Endothelial cell of umbilical vein (primary cell): ENCODE results near the gene FRY. TPM values are rescaled to one million over a fixed set of nuclear protein-coding genes. Genes with fewer than 3 reads are reported as not detected.

Experiments
- BruUV-seq: library from RNA; stranded (reverse); fragments of 400-500 nt; replicated peaks from 2 replicates; lab custom pipeline; 2021; lab: Mats Ljungman, UMichigan
- CTCF ChIA-PET: fragments of 300-600, 350-600 bp; sonication (Branson Sonifier 250); formaldehyde crosslinking; loops from one replicate; lab custom pipeline; 2021; ENCODE audit warnings: antibody characterized with exemption, inconsistent platforms; lab: Charles Lee
- POLR2A ChIA-PET: fragments of 300-600, 350-600 bp; sonication (Branson Sonifier 250); formaldehyde crosslinking; loops from one replicate; lab custom pipeline; 2021; ENCODE audit warnings: antibody characterized with exemption, inconsistent platforms; lab: Charles Lee
- DNase-seq: peaks from one replicate; pipeline ENCODE4 v3.0.0-alpha.2; 2011; ENCODE audit warnings: low read depth, low spot score
- FAIRE-seq: peaks from 2 replicates; lab custom pipeline; 2011; peaks lifted over from hg19 to GRCh38; lab: Jason Lieb, UNC
- H2AFZ ChIP-seq: 2 replicates; pipeline ENCODE4 v1.6.0; 2012; ENCODE audit warnings: low read depth, low read length, control low read depth, inconsistent platforms
- H3K27ac ChIP-seq: 2 replicates; pipeline ENCODE4 v1.5.1; 2011; ENCODE audit warnings: low read depth, mild to moderate bottlenecking, control low read depth, low read length, moderate library complexity; ENCODE audit not compliant: insufficient read depth
- H3K27me3 ChIP-seq, 2 experiments: 2 replicates each; pipeline versions ENCODE4 v1.6.0 to v1.6.1; 2011; ENCODE audit warnings: low read length in 2 of 2, mixed read lengths in 1 of 2; ENCODE audit not compliant: control insufficient read depth in 2 of 2, insufficient read depth in 2 of 2
- H3K36me3 ChIP-seq, 2 experiments: 2 replicates in 1 of 2; 3 replicates in 1 of 2; pipeline ENCODE4 v1.5.1; 2011; ENCODE audit warnings: low read length in 2 of 2, mild to moderate bottlenecking in 1 of 2, moderate library complexity in 1 of 2; ENCODE audit not compliant: control insufficient read depth in 2 of 2, insufficient read depth in 2 of 2; ENCODE audit errors: extremely low read depth in 1 of 2
- H3K4me1 ChIP-seq: 3 replicates; pipeline ENCODE4 v1.5.1; 2011; ENCODE audit warnings: mild to moderate bottlenecking, low read length; ENCODE audit not compliant: control insufficient read depth, insufficient read depth; ENCODE audit errors: extremely low read depth
- H3K4me2 ChIP-seq: 2 replicates; pipeline ENCODE4 v1.6.1; 2011; ENCODE audit warnings: low read length, control low read depth, mixed read lengths; ENCODE audit not compliant: insufficient read depth
- H3K4me3 ChIP-seq, 3 experiments: fragments of 200-600 bp in 1 of 3; sonication (generic), shearing (Covaris generic) in 1 of 3; replicated peaks in 1 of 3; 2 replicates each; pipeline ENCODE4 v1.5.1; 2011 to 2016; ENCODE audit warnings: control low read depth in 3 of 3, low read length in 3 of 3, mild to moderate bottlenecking in 2 of 3, inconsistent platforms in 1 of 3, low read depth in 1 of 3, moderate library complexity in 1 of 3; ENCODE audit not compliant: insufficient read depth in 1 of 3
- H3K79me2 ChIP-seq: 2 replicates; pipeline ENCODE4 v1.6.0; 2012; ENCODE audit warnings: low read length, inconsistent platforms; ENCODE audit not compliant: control insufficient read depth, insufficient read depth
- H3K9ac ChIP-seq: replicated peaks from 2 replicates; pipeline ENCODE3; 2011; ENCODE audit warnings: low read length, control low read depth; ENCODE audit not compliant: insufficient read depth; ENCODE audit errors: extremely low read depth
- H3K9me1 ChIP-seq: replicated peaks from 3 replicates; pipeline ENCODE4 v1.6.0; 2011; ENCODE audit warnings: mild to moderate bottlenecking, low read length; ENCODE audit not compliant: control insufficient read depth, insufficient read depth; ENCODE audit errors: extremely low read depth
- H3K9me3 ChIP-seq: replicated peaks from 2 replicates; pipeline ENCODE4 v1.5.1; 2012; ENCODE audit warnings: low read length, inconsistent platforms; ENCODE audit not compliant: control insufficient read depth, insufficient read depth
- H4K20me1 ChIP-seq: replicated peaks from 2 replicates; pipeline ENCODE3; 2011; ENCODE audit warnings: mild to moderate bottlenecking, low read length; ENCODE audit not compliant: control insufficient read depth, insufficient read depth; ENCODE audit errors: extremely low read depth
- EZH2 ChIP-seq: IDR thresholded peaks from 2 replicates; pipeline ENCODE4 v1.6.1; 2012; ENCODE audit warnings: borderline replicate concordance, low read depth, mild to moderate bottlenecking, moderate library complexity, low read length, inconsistent platforms; ENCODE audit not compliant: severe bottlenecking
- FOS ChIP-seq: IDR thresholded peaks from 2 replicates; pipeline ENCODE4 v1.6.1; 2011; ENCODE audit warnings: mild to moderate bottlenecking, low read length, moderate library complexity, borderline replicate concordance; ENCODE audit not compliant: insufficient read depth
- GATA2 ChIP-seq: IDR thresholded peaks from 2 replicates; pipeline ENCODE4 v1.7.0; 2011; ENCODE audit warnings: low read depth, mild to moderate bottlenecking, moderate library complexity, mixed read lengths, low read length; ENCODE audit not compliant: insufficient read length, insufficient read depth
- JUN ChIP-seq: IDR thresholded peaks from 2 replicates; pipeline ENCODE4 v1.6.1; 2011; ENCODE audit warnings: borderline replicate concordance, low read depth; ENCODE audit not compliant: insufficient read length, insufficient read depth
- MYC ChIP-seq: IDR thresholded peaks from one replicate; pipeline ENCODE4 v1.6.1; 2011; ENCODE audit warnings: mild to moderate bottlenecking, low read depth, low read length
- POLR2A ChIP-seq: IDR thresholded peaks from 2 replicates; pipeline ENCODE4 v1.6.1; 2012; ENCODE audit warnings: low read depth, mild to moderate bottlenecking, control low read depth, low read length
- POLR2AphosphoS5 ChIP-seq: IDR thresholded peaks from 2 replicates; pipeline ENCODE4 v1.6.1; 2012; ENCODE audit warnings: low read depth, mild to moderate bottlenecking, control low read depth, low read length, moderate library complexity; ENCODE audit not compliant: insufficient read depth
- dilution Hi-C: fragments of 300-500 bp; cut with MboI; formaldehyde crosslinking; loops from one replicate; pipeline ENCODE4 v1.15.0; 2019; ENCODE audit warnings: low sequenced_read_pairs; ENCODE audit not compliant: extremely low pct_ligation_motif_present
- intact Hi-C: fragments of 100-400 bp; cut with micrococcal nuclease; formaldehyde crosslinking; loops from one replicate; pipeline ENCODE4 v1.10.0; 2022
- polyA plus RNA-seq, 4 experiments: library from polyadenylated mRNA; depleted of rRNA in 3 of 4; stranded (reverse) in 3 of 4; unstranded in 1 of 4; fragments of >200 nt; gene quantifications; 2 replicates each; pipeline versions ENCODE4 v1.2.1 to v1.2.3, GENCODE V29; 2011 to 2012; ENCODE audit warnings: missing spikeins in 1 of 4
- total RNA-seq: library from RNA; stranded (reverse); gene quantifications from 2 replicates; pipeline ENCODE4 v1.2.3, GENCODE V29; 2021
- TF ChIP-seq, protein P1 (sequence below), 2 donors: IDR thresholded peaks; 1 replicate in 1 of 2; 2 replicates in 1 of 2; pipeline ENCODE4 v1.5.1; 2011; ENCODE audit warnings: low read length in 2 of 2, mild to moderate bottlenecking in 2 of 2, moderate library complexity in 2 of 2, control low read depth in 1 of 2, inconsistent platforms in 1 of 2, low read depth in 1 of 2; ENCODE audit not compliant: insufficient read depth in 1 of 2; ENCODE audit errors: extremely low read depth in 1 of 2
- TF ChIP-seq, protein P2 (sequence below): IDR thresholded peaks from 2 replicates; pipeline ENCODE4 v1.6.1; 2011; ENCODE audit not compliant: insufficient read depth, insufficient read length

Gene FRY
- total and polyA plus RNA-seq, 2 donors (not counting 3 experiments of a cell fraction or from before 2014, with no cell fraction given), result 57.3 to 75.8 TPM

DNA sequence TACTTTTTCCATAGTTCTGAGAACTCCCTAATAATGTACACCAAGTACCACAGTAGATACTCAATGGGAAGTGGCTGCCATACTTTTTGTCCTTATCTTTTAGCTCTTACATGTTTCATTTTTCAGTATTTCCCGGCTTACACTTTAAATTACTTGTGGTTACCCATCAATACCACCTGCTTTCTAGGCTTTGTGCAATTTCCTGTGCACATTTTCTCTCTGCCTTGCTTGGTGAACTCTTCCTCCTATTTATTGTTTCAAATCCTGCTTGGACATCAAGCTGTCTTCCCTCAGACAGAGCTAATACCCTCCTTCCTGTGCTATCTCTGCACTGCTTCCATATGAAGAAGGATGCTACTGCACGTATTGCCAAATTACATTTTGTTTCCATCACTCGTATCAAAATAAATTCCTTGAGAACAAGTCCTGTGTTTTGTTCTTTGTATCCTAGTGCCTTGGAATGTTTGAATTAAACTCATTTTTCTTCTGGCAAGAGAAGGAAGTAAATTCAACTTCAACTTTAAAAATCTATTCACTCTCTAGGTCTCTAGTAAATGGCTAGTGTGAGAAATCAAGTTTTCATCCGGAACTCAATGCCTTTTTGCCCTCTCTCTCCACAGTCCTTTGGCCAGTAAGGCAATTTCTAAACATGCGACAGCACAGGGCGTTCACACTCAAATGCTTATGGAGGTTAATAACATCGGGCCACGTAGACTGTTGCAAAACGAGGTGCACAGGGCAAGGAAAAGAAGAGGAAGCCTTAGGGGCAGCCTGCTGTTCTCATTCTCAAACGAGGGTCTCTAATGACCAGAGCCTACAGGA is 277.9 kb downstream of the FRY start:
- no peak overlapping the region for H3K4me3 ChIP-seq
- POLR2A ChIA-PET, result interaction anchor here (1.0 kb wide), 1 partner anchor 63 kb away, joined by 3 read pairs; no protein-coding TSS in a partner anchor
- no peaks in the 10 kb centered on the region for H3K27me3 ChIP-seq
- no peaks in the 10 kb centered on the region for H3K79me2 ChIP-seq
- peak overlapping the region; percentile 72 for H3K4me2 ChIP-seq
- no peaks in the 10 kb centered on the region for H4K20me1 ChIP-seq
- CTCF ChIA-PET, result interaction anchor here (1.0 to 5.6 kb wide), 3 partner anchors 10 to 145 kb away, joined by 3 to 47 read pairs (median 3); no protein-coding TSS in a partner anchor
- H3K4me1 ChIP-seq, result peaks cover 7% of the 10 kb centered on the region
- DNase-seq, result no peak
- H3K9me1 ChIP-seq, result no peaks in the 10 kb centered on the region
- no peaks in the 10 kb centered on the region for H3K9me3 ChIP-seq
- TF ChIP-seq EZH2 (no peak), JUN (no peak), GATA2 (no peak), FOS (no peak), POLR2AphosphoS5 (no peak), POLR2A (no peak), MYC (no peak)
- TF ChIP-seq, protein P1, sequence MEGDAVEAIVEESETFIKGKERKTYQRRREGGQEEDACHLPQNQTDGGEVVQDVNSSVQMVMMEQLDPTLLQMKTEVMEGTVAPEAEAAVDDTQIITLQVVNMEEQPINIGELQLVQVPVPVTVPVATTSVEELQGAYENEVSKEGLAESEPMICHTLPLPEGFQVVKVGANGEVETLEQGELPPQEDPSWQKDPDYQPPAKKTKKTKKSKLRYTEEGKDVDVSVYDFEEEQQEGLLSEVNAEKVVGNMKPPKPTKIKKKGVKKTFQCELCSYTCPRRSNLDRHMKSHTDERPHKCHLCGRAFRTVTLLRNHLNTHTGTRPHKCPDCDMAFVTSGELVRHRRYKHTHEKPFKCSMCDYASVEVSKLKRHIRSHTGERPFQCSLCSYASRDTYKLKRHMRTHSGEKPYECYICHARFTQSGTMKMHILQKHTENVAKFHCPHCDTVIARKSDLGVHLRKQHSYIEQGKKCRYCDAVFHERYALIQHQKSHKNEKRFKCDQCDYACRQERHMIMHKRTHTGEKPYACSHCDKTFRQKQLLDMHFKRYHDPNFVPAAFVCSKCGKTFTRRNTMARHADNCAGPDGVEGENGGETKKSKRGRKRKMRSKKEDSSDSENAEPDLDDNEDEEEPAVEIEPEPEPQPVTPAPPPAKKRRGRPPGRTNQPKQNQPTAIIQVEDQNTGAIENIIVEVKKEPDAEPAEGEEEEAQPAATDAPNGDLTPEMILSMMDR (IDR thresholded peaks at IDR 0.05; ENCODE audit: extremely low read depth in 1 of 2, insufficient read depth in 1 of 2, low read depth in 1 of 2, low read length in 2 of 2), result no peak
- TF ChIP-seq, protein P2, sequence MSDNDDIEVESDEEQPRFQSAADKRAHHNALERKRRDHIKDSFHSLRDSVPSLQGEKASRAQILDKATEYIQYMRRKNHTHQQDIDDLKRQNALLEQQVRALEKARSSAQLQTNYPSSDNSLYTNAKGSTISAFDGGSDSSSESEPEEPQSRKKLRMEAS, result no peak
- H3K9ac ChIP-seq, result no peak overlapping the region
- H3K27ac ChIP-seq, result no peak overlapping the region
- BruUV-seq, result no TSS peak
- intact Hi-C loops (loop anchor here (1.0 to 10.0 kb wide), 6 partner anchors 25 to 399 kb away; partner anchors contain the start of gene N4BP2L2), dilution Hi-C loops (no loop called here)
- FAIRE-seq, result no peak
- peak overlapping the region; percentile 95 for H2AFZ ChIP-seq
- no peaks in the 10 kb centered on the region for H3K36me3 ChIP-seq
